Middle frontal gyrus (tissue), 1 donor: ENCODE measurements around the gene MRPL12.

Experiments
- DNase-seq: peaks from one replicate; pipeline ENCODE4 v3.0.0-alpha.2; 2015; ENCODE audit warnings: low spot score; ENCODE audit errors: extremely low spot score

The MRPL12 gene

GRCh38 chr17:81701288-81702071 lies 1.7 kb upstream of the MRPL12 start:
- no peak for DNase-seq

- DNase-seq = no peak
Measured at GRCh38 chr17:81703747-81704654, 834 bp downstream of the MRPL12 start.

GRCh38 chr17:81705518-81706231 lies 2.5 kb downstream of the MRPL12 start:
- DNase-seq = no peak

- DNase-seq = no peak
Measured at GRCh38 chr17:81706232-81706611, 3.1 kb downstream of the MRPL12 start.

GRCh38 chr17:81706757-81707624 lies 3.8 kb downstream of the MRPL12 start:
- no peak for DNase-seq

- DNase-seq = no peak
Measured at GRCh38 chr17:81707725-81708646, 4.8 kb downstream of the MRPL12 start.

- no peak for DNase-seq
Measured at GRCh38 chr17:81708739-81709185, 5.6 kb downstream of the MRPL12 start.

GRCh38 chr17:81710514-81711308 lies 7.5 kb downstream of the MRPL12 start:
- DNase-seq = no peak

GRCh38 chr17:81711814-81712467 lies 8.8 kb downstream of the MRPL12 start, which contains the start of gene SLC25A10:
SLC25A10 (plus strand) TSS chr17:81712284; CDS start chr17:81712427, 143 bp downstream.
- peak; percentile 56 for DNase-seq

GRCh38 chr17:81712468-81713003 lies 9.4 kb downstream of the MRPL12 start:
- DNase-seq = no peak

GRCh38 chr17:81713004-81713555 lies 9.9 kb downstream of the MRPL12 start:
- no peak for DNase-seq

- no peak for DNase-seq
Measured at GRCh38 chr17:81713556-81714411, 10.6 kb downstream of the MRPL12 start.

- DNase-seq = no peak
Measured at GRCh38 chr17:81714412-81715106, 11.4 kb downstream of the MRPL12 start.

GRCh38 chr17:81715107-81715871 lies 12.1 kb downstream of the MRPL12 start:
- no peak for DNase-seq
